Ishikawa (cell line): ENCODE results near the gene STK38L.

Source experiments
- CEBPB ChIP-seq: IDR thresholded peaks from 2 replicates; pipeline ENCODE4 v1.6.1; 2012
- CREB1 ChIP-seq: IDR thresholded peaks from 2 replicates; pipeline ENCODE4 v1.6.1; 2012; ENCODE audit warnings: low read depth
- EGR1 ChIP-seq: IDR thresholded peaks from 2 replicates; pipeline ENCODE4 v1.6.1; 2012
- EP300 ChIP-seq: IDR thresholded peaks from 2 replicates; pipeline ENCODE4 v1.6.1; 2012; ENCODE audit warnings: borderline replicate concordance
- FOXM1 ChIP-seq: IDR thresholded peaks from 2 replicates; pipeline ENCODE4 v1.6.1; 2012; ENCODE audit warnings: low read depth, borderline replicate concordance
- MAX ChIP-seq: IDR thresholded peaks from 2 replicates; pipeline ENCODE4 v1.6.1; 2012
- NFIC ChIP-seq: IDR thresholded peaks from 2 replicates; pipeline ENCODE4 v1.6.1; 2012
- RAD21 ChIP-seq: IDR thresholded peaks from 2 replicates; pipeline ENCODE4 v1.6.1; 2012; ENCODE audit warnings: low read depth
- REST ChIP-seq: IDR thresholded peaks from 2 replicates; pipeline ENCODE4 v1.6.1; 2012; ENCODE audit warnings: low read depth, mild to moderate bottlenecking
- TAF1 ChIP-seq: IDR thresholded peaks from 2 replicates; pipeline ENCODE4 v1.6.1; 2012; ENCODE audit warnings: low read depth, mild to moderate bottlenecking
- TCF12 ChIP-seq: IDR thresholded peaks from 2 replicates; pipeline ENCODE4 v1.6.1; 2012; ENCODE audit warnings: low read depth
- TEAD4 ChIP-seq: IDR thresholded peaks from 2 replicates; pipeline ENCODE4 v1.6.1; 2012
- USF1 ChIP-seq: IDR thresholded peaks from 2 replicates; pipeline ENCODE4 v1.6.1; 2012
- YY1 ChIP-seq: IDR thresholded peaks from 2 replicates; pipeline ENCODE4 v1.6.1; 2012; ENCODE audit warnings: low read depth
- ZBTB7A ChIP-seq: IDR thresholded peaks from 2 replicates; pipeline ENCODE4 v1.6.1; 2012; ENCODE audit warnings: low read depth

STK38L gene

GRCh38 chr12:27284751-27285150, 40.7 kb downstream of the STK38L start:
- no peak for TF ChIP-seq TEAD4
- TF ChIP-seq RAD21 = no peak
- TF ChIP-seq MAX = no peak
- TF ChIP-seq TAF1 = no peak
- TF ChIP-seq FOXM1 = no peak
- no peak for TF ChIP-seq CEBPB
- no peak for TF ChIP-seq YY1
- TF ChIP-seq EGR1 = no peak
- no peak for TF ChIP-seq NFIC
- no peak for TF ChIP-seq TCF12
- TF ChIP-seq CREB1 = no peak
- TF ChIP-seq REST = no peak
- no peak for TF ChIP-seq USF1

GRCh38 chr12:27285403-27285802, 41.3 kb downstream of the STK38L start:
- no peak for TF ChIP-seq YY1
- no peak for TF ChIP-seq REST
- TF ChIP-seq EGR1 = no peak
- TF ChIP-seq EP300 = no peak
- TF ChIP-seq NFIC = no peak
- no peak for TF ChIP-seq TCF12

- no peak for TF ChIP-seq EGR1
- no peak for TF ChIP-seq TCF12
- TF ChIP-seq REST = no peak
- no peak for TF ChIP-seq CEBPB
- TF ChIP-seq MAX = no peak
- TF ChIP-seq FOXM1 = no peak
- no peak for TF ChIP-seq EP300
- TF ChIP-seq CREB1 = no peak
Observed at GRCh38 chr12:27289414-27289813, 45.3 kb downstream of the STK38L start.

- no peak for TF ChIP-seq TAF1
- no peak for TF ChIP-seq TEAD4
- TF ChIP-seq CEBPB = no peak
- TF ChIP-seq EP300 = no peak
Observed at GRCh38 chr12:27290501-27291168, 46.5 kb downstream of the STK38L start.

- no peak for TF ChIP-seq CEBPB
- no peak for TF ChIP-seq EGR1
- TF ChIP-seq YY1 = no peak
- TF ChIP-seq TAF1 = no peak
- TF ChIP-seq ZBTB7A = no peak
- no peak for TF ChIP-seq REST
- no peak for TF ChIP-seq MAX
- no peak for TF ChIP-seq NFIC
- TF ChIP-seq RAD21 = no peak
- no peak for TF ChIP-seq TCF12
- TF ChIP-seq EP300 = no peak
- no peak for TF ChIP-seq CREB1
- TF ChIP-seq FOXM1 = no peak
Observed at GRCh38 chr12:27291862-27292261, 47.8 kb downstream of the STK38L start.
